ENCODE results near the gene EPOP.
A peak's percentile ranks its signal among the peaks of the same experiment; 100 is the strongest.

Gene EPOP

DNA sequence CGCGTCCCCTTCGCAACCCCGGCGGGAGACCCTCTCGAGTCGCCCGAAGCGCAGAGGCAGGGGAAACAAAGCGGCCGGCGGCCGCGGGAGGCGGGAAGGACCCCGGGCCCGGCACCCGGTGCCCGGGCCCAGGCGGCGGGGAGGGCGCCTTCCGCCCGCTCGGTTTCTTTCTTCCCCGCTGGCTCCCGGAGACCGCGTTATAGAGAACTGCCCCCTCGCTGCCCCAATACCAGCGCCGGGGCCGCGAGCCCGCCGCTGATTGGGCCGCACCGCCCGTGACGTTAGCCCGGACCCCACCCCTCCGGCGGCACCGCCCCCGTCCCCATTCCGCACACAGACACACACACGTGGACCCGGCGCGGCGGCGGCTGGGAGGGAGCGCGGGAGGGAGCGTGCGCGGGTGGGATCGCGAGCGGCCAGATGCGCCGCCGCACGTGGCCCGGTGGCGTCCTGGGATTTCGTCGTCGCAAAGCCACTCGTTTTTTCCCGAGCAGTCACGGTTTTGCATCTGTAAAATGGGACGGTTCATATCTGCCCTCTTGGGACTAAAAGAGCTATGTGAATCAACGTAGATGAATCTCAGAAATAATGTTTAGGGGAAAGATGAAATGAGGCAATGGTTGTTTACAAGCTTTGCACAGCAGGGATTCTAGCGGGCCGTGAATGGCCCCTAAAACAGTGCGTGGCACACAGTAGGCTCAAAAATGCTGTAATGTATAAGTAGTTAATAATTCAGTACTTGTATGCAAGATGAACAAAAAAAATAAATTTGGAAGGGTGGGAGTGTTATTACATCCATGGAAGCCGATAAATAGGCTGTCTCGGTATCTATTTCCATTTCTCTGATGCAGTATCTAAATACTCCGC is at the start of gene EPOP:
Gene EPOP (minus strand): TSS at position 209 of the 867 bp plus-strand sequence. CDS start 462 bp downstream, outside the sequence.
- peak; percentile 79 for DNase-seq

DNA sequence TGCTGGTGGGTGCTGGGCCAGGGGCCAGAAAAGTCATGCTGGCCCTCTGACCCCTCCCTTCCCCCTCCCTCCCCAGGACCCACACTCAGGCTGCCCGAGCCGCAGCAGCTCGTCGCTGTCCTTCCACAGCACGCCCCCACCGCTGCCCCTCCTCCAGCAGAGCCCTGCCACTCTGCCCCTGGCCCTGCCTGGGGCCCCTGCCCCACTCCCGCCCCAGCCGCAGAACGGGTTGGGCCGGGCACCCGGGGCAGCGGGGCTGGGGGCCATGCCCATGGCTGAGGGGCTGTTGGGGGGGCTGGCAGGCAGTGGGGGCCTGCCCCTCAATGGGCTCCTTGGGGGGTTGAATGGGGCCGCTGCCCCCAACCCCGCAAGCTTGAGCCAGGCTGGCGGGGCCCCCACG is 47.0 kb upstream of the EPOP start:
- DNase-seq: no peak

DNA sequence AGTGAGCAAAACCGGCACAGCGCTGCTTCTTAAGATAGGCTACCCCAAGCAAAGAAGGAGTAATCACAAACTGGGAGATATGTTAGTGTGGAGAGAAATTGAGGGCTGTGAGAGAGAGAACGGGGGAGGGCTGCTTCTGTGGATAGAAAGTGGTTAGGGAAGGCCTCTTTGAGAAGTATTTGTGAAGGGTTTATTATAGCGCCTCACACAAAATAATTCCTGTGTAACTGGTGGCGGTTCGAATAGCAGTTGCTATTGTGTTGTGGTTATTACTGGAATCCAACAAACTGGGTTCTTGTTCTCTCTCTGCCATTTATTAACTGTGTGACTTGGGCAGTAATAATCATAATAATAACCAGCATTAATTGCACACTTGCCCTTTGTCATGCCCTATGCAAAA is 46.2 kb upstream of the EPOP start:
- DNase-seq: no peak

DNA sequence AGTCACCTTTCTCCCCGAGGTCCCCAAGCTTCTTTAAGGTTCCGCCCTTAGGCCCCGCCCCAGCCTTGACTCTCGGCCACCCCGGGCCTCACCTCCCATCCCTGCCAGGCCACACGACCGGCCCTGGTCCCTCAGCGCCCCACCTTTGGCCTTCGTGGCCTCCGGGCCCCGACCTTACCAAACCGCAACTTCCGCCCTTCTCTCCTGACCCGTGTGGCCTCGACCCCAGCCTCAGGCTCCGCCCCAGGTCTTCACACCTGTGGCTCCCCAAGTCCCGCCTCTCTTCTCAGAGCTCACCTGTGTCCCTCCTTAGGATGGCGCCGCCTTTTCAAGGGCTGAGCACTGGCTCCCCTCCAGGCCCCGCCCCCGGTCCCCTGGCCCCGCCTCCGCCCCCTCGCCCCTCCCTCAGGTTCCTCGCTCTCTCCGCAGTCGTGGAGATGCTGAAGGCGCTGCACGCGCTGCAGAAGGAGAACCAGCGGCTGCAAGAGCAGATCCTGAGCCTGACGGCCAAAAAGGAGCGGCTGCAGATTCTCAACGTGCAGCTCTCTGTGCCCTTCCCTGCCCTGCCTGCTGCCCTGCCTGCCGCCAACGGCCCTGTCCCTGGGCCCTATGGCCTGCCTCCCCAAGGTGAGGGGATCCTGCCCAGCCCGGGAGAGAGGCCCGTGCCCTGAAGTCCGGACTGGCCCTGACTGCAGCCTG is 45.3 kb upstream of the EPOP start:
- no peak for DNase-seq

DNA sequence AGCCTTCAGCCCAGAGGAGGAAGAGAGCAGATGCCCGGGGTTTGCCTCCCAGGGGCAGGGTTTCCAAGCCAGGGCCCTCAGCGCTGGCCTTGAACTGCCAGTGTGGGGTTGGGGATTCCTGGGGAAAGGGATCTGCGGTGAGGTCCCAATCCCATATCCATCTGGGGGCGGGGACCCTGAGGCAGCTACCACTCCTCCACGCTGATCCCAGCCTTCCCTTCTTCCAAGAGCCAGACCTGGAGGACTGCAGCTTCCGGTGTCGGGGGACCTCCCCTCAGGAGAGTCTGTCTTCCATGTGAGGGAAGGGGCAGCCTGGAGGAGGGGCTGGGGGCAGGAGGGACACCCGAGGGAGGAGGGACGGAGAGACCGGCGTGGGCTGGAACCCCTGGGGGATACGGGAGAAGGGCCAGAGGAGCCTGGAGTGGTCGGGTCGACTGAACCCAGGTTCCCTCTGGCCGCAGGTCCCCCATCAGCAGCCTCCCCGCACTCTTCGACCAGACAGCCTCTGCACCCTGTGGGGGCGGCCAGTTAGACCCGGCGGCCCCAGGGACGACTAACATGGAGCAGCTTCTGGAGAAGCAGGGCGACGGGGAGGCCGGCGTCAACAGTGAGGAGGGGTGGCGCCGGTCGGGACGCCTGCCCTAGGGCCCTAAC is 44.7 kb upstream of the EPOP start:
- no peak for DNase-seq

DNA sequence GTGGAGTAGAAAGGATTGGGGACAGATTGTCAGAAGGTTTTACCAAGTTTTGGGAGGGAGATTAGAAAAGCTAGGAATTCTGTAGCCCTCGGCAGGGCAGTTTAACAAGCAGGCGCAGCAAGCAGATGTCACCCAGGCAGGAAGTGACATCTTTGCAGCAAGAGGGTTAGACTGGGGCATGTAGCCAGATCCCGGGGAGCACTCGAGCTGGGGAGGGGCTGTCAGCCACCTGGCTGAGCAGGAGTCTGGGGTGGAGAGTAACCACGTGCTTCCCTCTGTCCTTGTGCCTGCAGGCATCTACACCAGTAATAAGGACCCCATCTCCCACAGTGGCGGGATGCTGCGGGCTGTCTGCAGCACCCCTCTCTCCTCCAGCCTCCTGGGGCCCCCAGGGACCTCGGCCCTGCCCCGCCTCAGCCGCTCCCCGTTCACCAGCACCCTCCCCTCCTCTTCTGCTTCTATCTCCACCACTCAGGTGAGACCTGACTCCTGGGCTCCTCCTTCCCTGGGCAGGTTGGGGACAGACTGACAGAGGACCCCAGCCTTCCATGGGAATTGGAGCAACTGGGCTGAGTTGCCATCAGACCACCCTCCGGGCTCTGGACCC is 42.5 kb upstream of the EPOP start:
- no peak for DNase-seq

DNA sequence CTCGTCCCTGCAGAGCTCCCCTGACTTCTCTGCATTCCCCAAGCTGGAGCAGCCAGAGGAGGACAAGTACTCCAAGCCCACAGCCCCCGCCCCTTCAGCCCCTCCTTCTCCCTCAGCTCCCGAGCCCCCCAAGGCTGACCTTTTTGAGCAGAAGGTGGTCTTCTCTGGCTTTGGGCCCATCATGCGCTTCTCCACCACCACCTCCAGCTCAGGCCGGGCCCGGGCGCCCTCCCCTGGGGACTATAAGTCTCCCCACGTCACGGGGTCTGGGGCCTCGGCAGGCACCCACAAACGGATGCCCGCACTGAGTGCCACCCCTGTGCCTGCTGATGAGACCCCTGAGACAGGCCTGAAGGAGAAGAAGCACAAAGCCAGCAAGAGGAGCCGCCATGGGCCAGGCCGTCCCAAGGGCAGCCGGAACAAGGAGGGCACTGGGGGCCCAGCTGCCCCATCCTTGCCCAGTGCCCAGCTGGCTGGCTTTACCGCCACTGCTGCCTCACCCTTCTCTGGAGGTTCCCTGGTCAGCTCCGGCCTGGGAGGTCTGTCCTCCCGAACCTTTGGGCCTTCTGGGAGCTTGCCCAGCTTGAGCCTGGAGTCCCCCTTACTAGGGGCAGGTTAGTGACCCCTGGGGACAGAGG is 41.7 kb upstream of the EPOP start:
- no peak for DNase-seq

DNA sequence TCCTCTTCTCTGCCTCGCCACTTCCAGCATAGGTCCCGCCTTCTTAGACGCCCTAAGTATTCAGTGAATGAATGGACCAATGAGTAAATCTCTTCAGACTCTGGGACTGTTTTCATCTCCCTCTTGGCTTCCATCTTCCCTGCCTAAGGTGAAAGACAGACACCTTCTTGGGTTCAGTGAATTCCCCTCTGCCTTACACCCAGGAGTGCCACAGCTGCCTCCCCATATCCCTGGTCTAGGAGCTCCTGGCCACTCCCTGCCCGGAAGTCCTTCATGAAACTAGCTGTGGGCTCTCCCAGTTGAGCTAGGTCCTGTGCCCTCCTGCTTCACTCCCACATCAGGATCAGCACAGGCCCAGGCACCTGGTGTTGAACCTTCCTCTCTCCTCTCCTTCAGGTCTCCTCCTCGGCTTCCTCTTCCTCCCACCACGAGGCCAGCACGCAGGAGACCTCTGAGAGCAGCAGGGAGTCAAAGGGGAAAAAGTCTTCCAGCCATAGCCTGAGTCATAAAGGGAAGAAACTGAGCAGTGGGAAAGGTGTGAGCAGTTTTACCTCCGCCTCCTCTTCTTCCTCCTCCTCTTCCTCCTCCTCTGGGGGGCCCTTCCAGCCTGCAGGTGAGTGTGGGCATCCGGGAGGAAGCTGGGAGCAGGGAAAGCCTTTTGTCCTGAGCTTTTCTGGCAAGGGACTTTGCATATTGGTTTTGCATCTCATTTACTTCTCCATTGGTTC is 40.6 kb upstream of the EPOP start:
- DNase-seq: no peak

DNA sequence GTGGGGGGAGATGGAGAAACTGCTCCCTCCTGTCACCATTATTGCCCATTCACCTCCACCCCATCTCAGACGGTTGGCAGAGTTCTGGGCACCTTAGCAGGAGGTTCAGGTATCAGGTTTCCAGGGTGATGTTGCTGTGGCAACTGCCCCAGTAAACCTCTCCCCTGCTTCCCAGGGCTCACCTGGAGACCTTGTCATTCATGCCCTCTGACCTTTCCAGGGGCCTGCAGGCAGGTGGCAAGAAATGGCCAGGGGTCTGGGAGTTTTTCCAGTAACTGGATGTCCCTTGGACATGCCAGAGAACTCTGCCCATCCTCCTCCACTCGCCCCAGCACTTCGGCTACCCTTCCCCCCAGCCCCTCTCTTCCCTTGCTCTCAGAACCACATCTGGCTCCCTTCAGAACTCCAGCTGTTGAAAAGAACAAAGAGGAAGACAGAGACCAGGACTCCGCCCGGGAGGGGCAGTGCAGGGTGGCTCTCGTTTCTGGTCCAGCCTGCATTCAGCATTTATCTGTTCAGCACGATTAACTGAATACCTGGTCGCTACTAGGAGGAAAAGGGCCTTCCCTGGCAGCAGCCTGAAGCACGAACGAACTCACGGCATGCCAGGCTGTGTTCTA is 38.8 kb upstream of the EPOP start:
- no peak for DNase-seq

DNA sequence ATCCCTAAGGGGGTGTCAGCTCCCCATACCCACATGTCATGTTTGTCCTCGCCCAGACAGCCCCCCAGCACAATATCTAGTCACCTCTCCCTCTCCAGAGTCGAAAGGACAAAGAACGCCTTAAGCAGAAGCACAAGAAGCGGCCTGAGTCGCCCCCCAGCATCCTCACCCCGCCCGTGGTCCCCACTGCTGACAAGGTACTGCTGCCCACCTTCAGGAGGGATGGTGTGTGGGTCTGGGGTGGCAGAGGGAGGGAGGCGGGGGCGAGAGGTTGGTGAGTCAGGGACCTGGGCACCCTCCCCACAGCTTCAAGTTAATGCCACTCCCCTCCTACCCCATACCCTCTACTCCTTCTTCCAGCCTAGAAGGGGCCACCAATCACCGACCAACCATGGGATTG is 37.8 kb upstream of the EPOP start:
- no peak for DNase-seq

DNA sequence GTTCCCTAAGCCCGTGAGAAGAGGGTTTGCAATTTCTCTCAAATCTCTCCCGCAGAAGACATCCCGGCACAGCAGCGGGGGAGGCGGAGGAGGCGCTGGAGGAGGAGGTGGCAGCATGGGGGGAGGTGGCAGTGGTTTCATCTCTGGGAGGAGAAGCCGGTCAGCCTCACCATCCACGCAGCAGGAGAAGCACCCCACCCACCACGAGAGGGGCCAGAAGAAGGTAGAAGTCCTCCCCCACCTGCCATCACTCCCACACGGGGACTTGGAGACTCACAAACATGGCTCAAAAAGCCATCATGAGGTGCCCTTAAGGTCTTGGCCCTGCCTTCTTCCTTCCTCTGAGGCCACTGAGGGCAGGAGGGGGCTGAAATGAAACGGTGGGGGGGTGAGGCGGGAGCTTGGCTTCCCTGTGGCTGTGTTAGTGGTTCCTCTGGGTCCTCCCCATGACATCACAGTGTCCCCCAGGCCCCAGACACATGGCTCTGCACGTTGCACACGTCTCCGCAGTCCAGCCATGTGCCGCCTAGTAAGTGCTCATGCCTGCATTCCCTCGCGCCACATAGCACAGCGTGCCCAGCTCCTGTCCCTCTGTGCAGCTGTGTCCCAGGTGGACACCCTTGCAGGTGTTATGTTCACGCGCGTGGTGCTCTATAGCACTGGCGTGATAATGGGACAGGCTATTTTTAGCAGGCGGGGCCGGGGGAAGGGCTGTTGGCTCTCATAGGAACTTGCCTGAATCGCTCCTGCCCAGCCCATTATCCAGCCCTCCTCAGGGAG is 37.2 kb upstream of the EPOP start:
- no peak for DNase-seq

DNA sequence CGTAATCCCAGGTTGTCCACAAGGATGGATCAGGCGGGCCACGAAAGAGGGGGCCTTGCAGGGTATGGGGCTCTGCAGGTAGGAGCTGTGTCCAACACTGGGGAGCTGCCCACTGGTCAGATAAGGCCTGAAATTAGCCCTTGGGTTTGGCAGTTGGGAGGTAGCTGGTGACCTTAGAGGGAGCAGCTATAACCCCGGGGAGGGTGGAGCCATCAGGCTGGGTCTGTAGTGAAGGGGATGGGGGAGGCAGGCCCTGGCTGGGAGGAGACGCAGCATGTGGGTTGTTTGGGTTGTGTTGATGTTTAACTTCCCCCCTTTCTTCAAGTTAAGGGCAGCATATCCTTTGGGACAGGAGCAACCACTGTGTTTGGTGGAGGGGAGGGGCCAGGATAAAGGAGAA is 36.2 kb upstream of the EPOP start:
- no peak for DNase-seq

DNA sequence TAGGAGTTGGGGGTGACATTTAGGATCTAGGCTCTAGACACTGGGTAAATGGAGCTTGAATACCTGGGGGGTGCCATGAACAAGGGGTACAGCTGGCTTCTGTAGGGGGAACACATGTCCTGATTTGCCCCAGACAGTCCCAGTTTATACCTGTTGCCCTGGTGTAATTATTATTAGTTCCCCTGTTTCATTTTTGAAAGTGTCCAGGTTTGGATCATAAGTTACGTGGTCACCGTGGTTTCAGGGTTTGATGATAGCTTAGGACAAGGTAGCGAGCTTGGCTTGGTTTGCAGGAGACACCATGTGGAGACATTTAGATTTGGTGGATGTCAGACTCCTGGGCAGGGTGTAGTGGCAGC is 35.8 kb upstream of the EPOP start:
- no peak for DNase-seq

DNA sequence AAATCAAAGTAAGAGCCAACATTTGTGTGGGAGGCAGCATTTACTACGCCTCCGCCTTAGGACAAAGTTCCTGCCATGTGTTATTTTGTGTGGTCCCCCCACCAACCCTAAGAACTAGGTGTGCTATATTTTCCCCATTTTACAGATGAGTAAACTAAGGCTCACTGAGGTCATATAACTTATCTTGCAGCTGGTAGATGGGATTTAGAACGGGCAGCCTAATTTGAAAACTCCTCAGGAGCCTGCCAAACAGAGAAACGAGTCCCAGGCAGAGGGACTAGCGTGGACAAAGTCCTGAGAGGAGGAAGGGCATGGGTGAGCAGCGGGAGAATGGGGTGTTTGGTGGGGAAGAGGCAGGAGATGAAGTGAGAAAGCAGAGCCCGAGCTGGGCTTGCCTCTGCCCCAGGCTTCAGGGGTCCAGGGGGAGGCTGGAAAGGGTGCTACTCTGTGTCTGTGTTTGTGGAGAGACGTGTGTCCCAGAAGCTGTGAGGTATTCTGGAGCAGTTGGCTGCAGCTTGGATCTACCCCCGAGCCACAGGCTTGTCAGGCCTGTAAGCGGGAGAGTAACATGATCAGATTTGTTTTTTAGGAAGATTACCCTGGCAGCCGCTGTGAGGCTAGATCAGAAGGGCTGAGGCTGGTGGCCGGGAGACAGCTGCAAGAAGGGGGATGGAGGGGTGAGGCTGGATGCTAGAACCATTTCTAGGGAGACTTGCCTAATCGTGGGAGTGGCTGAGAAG is 35.3 kb upstream of the EPOP start:
- DNase-seq: no peak

DNA sequence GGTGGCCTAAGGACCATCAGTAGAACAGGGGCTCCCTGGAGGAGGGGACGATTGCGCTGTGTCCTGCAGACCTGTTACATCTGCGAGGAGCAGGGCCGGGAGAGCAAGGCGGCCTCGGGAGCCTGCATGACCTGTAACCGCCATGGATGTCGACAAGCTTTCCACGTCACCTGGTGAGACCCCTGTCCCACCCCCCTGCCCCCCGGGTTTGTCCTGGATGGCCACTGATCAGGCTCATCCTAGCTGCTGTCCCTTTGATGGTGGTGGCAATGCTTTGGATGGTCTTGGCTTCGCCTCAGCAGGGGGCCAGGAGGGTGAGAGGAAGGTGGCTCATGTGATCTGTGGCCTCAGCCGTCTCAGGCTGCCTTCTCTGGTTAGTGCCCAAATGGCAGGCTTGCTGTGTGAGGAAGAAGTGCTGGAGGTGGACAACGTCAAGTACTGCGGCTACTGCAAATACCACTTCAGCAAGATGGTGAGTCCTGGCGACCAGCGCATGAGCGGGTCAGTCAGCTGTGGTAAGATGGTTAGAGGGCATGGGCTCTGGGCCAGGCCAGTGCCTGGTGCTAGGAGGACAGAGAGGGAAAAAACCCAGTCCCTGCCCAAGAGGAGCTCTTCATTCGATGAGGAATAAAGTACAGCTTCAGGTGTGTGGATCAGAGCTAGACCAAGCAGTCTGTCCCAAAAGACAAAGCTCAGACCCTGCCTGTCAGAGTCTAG is 34.5 kb upstream of the EPOP start:
- DNase-seq: no peak

DNA sequence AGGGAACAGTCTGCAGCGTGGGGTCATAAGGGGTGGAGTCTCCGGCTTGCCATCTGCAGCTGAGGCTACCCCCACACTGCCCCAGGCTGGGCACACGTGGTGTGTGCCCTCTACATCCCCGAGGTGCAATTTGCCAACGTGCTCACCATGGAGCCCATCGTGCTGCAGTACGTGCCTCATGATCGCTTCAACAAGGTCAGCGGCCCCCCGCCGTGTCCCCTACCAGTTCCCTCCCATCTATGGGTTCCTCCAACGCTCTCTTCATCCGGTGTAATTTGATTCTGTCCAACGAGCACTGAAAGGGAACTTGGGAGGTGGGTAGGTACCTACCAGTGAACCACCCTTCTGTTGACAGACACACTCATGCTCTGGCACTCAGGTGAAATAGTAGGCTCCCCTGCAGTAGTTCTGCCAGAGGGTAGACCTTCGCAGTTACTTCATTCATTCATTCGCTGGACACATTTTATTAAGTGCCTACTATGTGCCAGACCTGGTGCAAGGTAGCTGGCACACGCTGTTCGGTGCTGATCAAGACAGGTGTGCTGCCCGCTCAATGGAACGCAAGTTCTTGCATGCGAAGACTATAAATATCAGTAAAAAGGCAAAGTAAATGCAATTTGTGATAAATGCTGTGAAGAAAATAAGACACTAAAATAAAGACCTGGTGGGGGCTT is 33.1 kb upstream of the EPOP start:
- DNase-seq: no peak

DNA sequence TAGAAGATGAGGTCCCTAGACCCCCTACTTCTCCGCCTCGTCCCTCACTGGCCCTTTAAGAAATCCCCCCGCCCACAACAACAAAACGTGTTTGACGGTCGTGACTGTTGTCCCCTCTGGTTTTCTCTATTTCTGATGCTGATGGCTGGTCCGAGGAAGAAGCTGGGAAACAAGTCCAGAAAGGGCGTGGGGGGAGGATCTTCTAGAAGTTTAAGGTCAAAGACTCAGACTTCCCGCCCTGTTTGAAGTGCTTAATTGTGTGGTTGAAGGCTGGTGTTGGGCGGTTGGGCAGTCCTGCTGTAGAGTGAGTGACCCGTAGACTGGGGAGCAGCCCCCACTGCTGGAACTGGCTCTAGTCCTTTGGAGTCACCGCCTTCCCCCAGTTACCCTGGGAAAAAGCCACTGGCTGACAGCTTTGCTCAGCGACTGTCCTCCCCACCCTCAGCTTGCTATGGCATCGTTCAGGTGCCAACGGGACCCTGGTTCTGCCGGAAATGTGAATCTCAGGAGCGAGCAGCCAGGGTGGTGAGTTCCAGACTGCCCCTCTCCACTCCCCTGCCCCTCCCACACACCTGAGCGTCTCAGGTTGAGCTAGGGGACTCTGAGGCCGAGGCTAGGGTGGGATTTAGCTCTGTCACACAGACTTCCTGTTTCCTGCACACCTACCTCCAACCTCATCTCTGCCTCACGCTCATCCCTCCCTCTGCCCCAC is 31.9 kb upstream of the EPOP start:
- DNase-seq: no peak

DNA sequence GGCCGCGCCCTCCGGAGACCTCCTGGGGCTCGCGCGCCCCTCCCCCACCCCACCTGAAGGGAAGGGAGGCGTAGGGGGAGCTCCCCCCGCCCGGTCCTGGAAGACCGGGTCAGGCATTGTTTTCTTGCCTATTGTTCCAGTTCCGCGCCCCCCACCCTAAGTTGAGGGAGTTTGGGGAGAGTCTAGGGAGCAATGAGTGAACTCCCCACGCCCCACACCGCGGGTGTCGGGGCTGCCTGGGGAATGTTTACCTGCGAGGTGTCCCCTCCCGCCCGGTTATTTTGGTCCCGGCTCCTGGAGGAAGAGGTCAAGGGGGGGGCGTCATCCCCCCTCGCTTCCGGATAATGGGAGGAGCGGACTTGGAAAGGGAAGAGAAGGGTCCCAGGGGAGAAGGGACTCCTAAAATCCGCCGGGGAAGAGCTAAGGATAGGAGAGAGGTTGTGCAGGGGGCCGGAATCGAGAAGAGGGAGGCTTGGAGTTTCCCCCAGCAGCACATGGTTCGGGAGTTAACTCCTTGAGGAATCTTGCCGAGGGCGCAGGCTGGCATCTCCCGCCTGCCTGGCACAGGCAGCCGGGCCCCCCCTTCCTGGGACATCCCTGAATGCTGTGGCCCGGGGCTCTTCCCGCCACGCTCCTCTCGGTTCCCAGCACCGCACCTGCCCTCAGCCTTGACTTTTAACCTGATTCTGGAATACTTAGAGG is 31.2 kb upstream of the EPOP start:
- no peak for DNase-seq

All from activated CD4-positive, alpha-beta T cell treated with anti-CD3 and anti-CD28 coated beads, Interleukin-2, amount 50 U/mL, for 1 hour (primary cell).